GM12878 (cell line): ENCODE data around the gene TSKU. TPM values are rescaled to one million over a fixed set of nuclear protein-coding genes. Genes with fewer than 3 reads are reported as not detected.

ENCODE experiments used
- ATAC-seq: fragments of 200-7000 bp; cut with Tn5 transposase; 3 replicates; pipeline ENCODE4 v1.9.1; 2020; ENCODE audit warnings: mild to moderate bottlenecking, moderate library complexity
- BruUV-seq: library from RNA; stranded (reverse); fragments of 400-500 nt; replicated peaks from 2 replicates; lab custom pipeline; 2021; lab: Mats Ljungman, UMichigan
- CTCF ChIA-PET: fragments of 300-600 bp; sonication (Branson Sonifier 250); formaldehyde crosslinking; extraction: SDS; loops from one replicate; lab custom pipeline; 2021; ENCODE audit warnings: inconsistent platforms; lab: Yijun Ruan, JAX
- POLR2A ChIA-PET: fragments of 350-600 bp; formaldehyde crosslinking; extraction: SDS; loops from one replicate; lab custom pipeline; 2021; ENCODE audit warnings: inconsistent platforms; lab: Charles Lee
- RAD21 ChIA-PET: fragments of 300-600 bp; sonication (Branson Sonifier 250); formaldehyde crosslinking; loops from one replicate; lab custom pipeline; 2023; ENCODE audit warnings: antibody characterized with exemption; ENCODE audit not compliant: unreplicated experiment; lab: Charles Lee
- SMC1A ChIA-PET: fragments of 300-600 bp; sonication (Branson Sonifier 250); formaldehyde crosslinking; loops from one replicate; lab custom pipeline; 2023; ENCODE audit not compliant: unreplicated experiment, uncharacterized antibody; lab: Charles Lee
- DNase-seq: peaks from one replicate; pipeline ENCODE4 v3.0.0-alpha.2; 2011; ENCODE audit warnings: low read depth, low spot score
- FAIRE-seq: peaks from 3 replicates; lab custom pipeline; 2011; peaks lifted over from hg19 to GRCh38; lab: Jason Lieb, UNC
- H2AFZ ChIP-seq: 2 replicates; pipeline ENCODE4 v1.6.0; 2011; ENCODE audit warnings: low read depth, low read length, control low read depth; ENCODE audit not compliant: control insufficient read depth
- H3K27ac ChIP-seq: 2 replicates; pipeline ENCODE4 v1.5.1; 2011; ENCODE audit warnings: control low read depth; ENCODE audit not compliant: control insufficient read depth, insufficient read depth
- H3K27me3 ChIP-seq, 2 experiments: replicated peaks in 1 of 2; 2 replicates each; pipeline versions ENCODE4 v1.6.0 to v1.6.1; 2011; ENCODE audit warnings: low read length in 1 of 2; ENCODE audit not compliant: control insufficient read depth in 2 of 2, insufficient read depth in 2 of 2
- H3K36me3 ChIP-seq, 2 experiments: 2 replicates each; pipeline ENCODE4 v1.5.1; 2011; ENCODE audit warnings: low read length in 1 of 2; ENCODE audit not compliant: control insufficient read depth in 2 of 2, insufficient read depth in 2 of 2
- H3K4me1 ChIP-seq: 2 replicates; pipeline ENCODE4 v1.6.1; 2011; ENCODE audit warnings: mild to moderate bottlenecking, low read length, moderate library complexity, mixed read lengths; ENCODE audit not compliant: control insufficient read depth, insufficient read depth
- H3K4me2 ChIP-seq: 2 replicates; pipeline ENCODE4 v1.6.0; 2011; ENCODE audit warnings: control low read depth; ENCODE audit not compliant: control insufficient read depth, insufficient read depth
- H3K4me3 ChIP-seq: fragments of 200-600 bp; sonication (generic); 2 replicates; pipeline ENCODE4 v1.5.1; 2016
- H3K79me2 ChIP-seq: 2 replicates; pipeline ENCODE4 v1.6.0; 2011; ENCODE audit warnings: low read length; ENCODE audit not compliant: control insufficient read depth, insufficient read depth
- H3K9ac ChIP-seq: 2 replicates; pipeline ENCODE4 v1.8.0; 2011; ENCODE audit warnings: low read length, control low read depth, mixed read lengths; ENCODE audit not compliant: control insufficient read depth, insufficient read depth
- H3K9me3 ChIP-seq: replicated peaks from 3 replicates; pipeline ENCODE4 v1.5.1; 2011; ENCODE audit warnings: mild to moderate bottlenecking, low read length; ENCODE audit not compliant: control insufficient read depth, insufficient read depth
- H4K20me1 ChIP-seq: 2 replicates; pipeline ENCODE4 v1.6.0; 2011; ENCODE audit not compliant: control insufficient read depth, insufficient read depth
- CHD2 ChIP-seq: IDR thresholded peaks from 2 replicates; pipeline ENCODE4 v1.6.1; 2011; ENCODE audit warnings: low read depth, low read length, improper control_type of control experiment, borderline replicate concordance
- CUX1 ChIP-seq: IDR thresholded peaks from 2 replicates; pipeline ENCODE4 v1.6.1; 2012; ENCODE audit warnings: improper control_type of control experiment, low read depth, low read length; ENCODE audit not compliant: insufficient replicate concordance
- E4F1 ChIP-seq: fragments of 450-650 bp; IDR thresholded peaks from 2 replicates; pipeline ENCODE4 v1.6.1; 2018; ENCODE audit warnings: borderline replicate concordance, mild to moderate bottlenecking; ENCODE audit not compliant: partially characterized antibody
- IKZF2 ChIP-seq, 2 experiments: fragments of 450-650 bp; IDR thresholded peaks; 2 replicates each; pipeline ENCODE4 v1.6.1; 2017; ENCODE audit warnings: mild to moderate bottlenecking in 2 of 2, moderate library complexity in 2 of 2
- MYC ChIP-seq: IDR thresholded peaks from 2 replicates; pipeline ENCODE4 v1.6.1; 2011; ENCODE audit warnings: mild to moderate bottlenecking, low read length, moderate library complexity, inconsistent platforms; ENCODE audit not compliant: insufficient read depth, insufficient replicate concordance, insufficient read length, severe bottlenecking
- NFYA ChIP-seq: IDR thresholded peaks from 2 replicates; pipeline ENCODE4 v1.6.1; 2011; ENCODE audit warnings: low read depth, mild to moderate bottlenecking, low read length, improper control_type of control experiment, borderline replicate concordance
- NFYB ChIP-seq: IDR thresholded peaks from 2 replicates; pipeline ENCODE4 v1.6.1; 2011; ENCODE audit warnings: low read depth, mild to moderate bottlenecking, low read length, improper control_type of control experiment, moderate library complexity; ENCODE audit not compliant: insufficient read depth
- SRF ChIP-seq, 2 experiments: IDR thresholded peaks; 2 replicates each; pipeline ENCODE4 v1.6.1; 2011; ENCODE audit warnings: low read depth in 2 of 2, low read length in 2 of 2, mild to moderate bottlenecking in 1 of 2, moderate library complexity in 1 of 2
- ZBTB40 ChIP-seq: fragments of 450-650 bp; IDR thresholded peaks from 2 replicates; pipeline ENCODE4 v1.6.1; 2016; ENCODE audit warnings: mild to moderate bottlenecking, moderate library complexity, borderline replicate concordance
- ZNF207 ChIP-seq: fragments of 450-650 bp; IDR thresholded peaks from 2 replicates; pipeline ENCODE4 v1.6.1; 2014; ENCODE audit warnings: antibody characterized with exemption, mild to moderate bottlenecking, borderline replicate concordance
- WGBS: methylation state at CpG from one replicate; pipeline ENCODE4 v1.1.6; 2016; ENCODE audit warnings: low lambda C conversion rate; ENCODE audit not compliant: insufficient replicate concordance, insufficient coverage; ENCODE audit errors: missing lambda C conversion rate; 5-methylcytosine and 5-hydroxymethylcytosine counted together
- in situ Hi-C: fragments of 300-500 bp; cut with MboI; formaldehyde crosslinking; loops from 9 replicates; pipeline ENCODE4 v1.14.3; 2018; ENCODE audit warnings: mixed read lengths
- intact Hi-C: fragments of 100-400 bp; cut with micrococcal nuclease; formaldehyde crosslinking; loops from one replicate; pipeline ENCODE4 v1.14.2; 2022; ENCODE audit not compliant: unreplicated experiment
- polyA plus RNA-seq, 11 experiments: library from polyadenylated mRNA; depleted of rRNA in 4 of 11; unstranded in 6 of 11; stranded (reverse) in 5 of 11; fragments of >200 nt; fragmentation: Nextera tagmentation in 4 of 11; fragmentation: Illumina TruSeq in 1 of 11; extraction: Ambion mirVana in 4 of 11; extraction: Trizol in 1 of 11; gene quantifications; 1 replicate in 1 of 11; 2 replicates in 10 of 11; pipeline versions ENCODE4 v1.2.1 to v1.2.3, GENCODE V29; 2011 to 2016; ENCODE audit warnings: inconsistent platforms in 2 of 11, missing spikeins in 2 of 11, low read depth in 1 of 11
- total RNA-seq, 4 experiments: library from RNA; depleted of rRNA in 3 of 4; stranded (reverse); fragments of >200 nt in 3 of 4; fragmentation: Illumina TruSeq in 1 of 4; extraction: Trizol in 1 of 4; gene quantifications; 2 replicates each; pipeline versions ENCODE4 v1.2.1 to v1.2.3, GENCODE V29; 2013 to 2021

TSKU gene
- total and polyA plus RNA-seq, 10 of the 15 experiments (the other 5 are each of a cell fraction or from before 2014, with no cell fraction given) = 0.04 to 1.5 (median 0.62) TPM

- ChIA-PET RAD21 (no interaction called here), POLR2A (no interaction called here), CTCF (interaction anchor here (0.9 to 9.6 kb wide), 4 partner anchors 11 to 288 kb away, joined by 3 to 120 read pairs (median 20); no protein-coding TSS in a partner anchor), SMC1A (interaction anchor here (1.2 to 1.8 kb wide), 3 partner anchors 9 to 117 kb away, joined by 3 to 7 read pairs (median 4); no protein-coding TSS in a partner anchor)
- no peak overlapping the region for H3K4me3 ChIP-seq
- TF ChIP-seq MYC (no peak), IKZF2 (IDR thresholded peaks at IDR 0.05) (no peak), ZNF207 (no peak), CHD2 (no peak), NFYA (no peak), ZBTB40 (no peak), NFYB (no peak), E4F1 (no peak), CUX1 (no peak), SRF (IDR thresholded peaks at IDR 0.05; ENCODE audit: low read depth in 2 of 2, low read length in 2 of 2) (no peak)
- no peak overlapping the region for H3K27ac ChIP-seq
- ATAC-seq = no peak
- no peak for DNase-seq
- no peaks in the 10 kb centered on the region for H3K36me3 ChIP-seq
- H3K79me2 ChIP-seq = no peaks in the 10 kb centered on the region
- no peaks in the 10 kb centered on the region; the same call in 1 of the 2 replicates for H3K4me1 ChIP-seq
- no peaks in the 10 kb centered on the region for H4K20me1 ChIP-seq
- FAIRE-seq = no peak
- peaks cover 0 to 2% of the 10 kb centered on the region in 2 experiments; a peak in 1 of 4 replicates for H3K27me3 ChIP-seq
- 2% methylated on average over 3 of the region's 3 CpGs for WGBS
- intact Hi-C loops (loop anchor here (1.0 kb wide), 1 partner anchor 69 kb away; no protein-coding TSS in a partner anchor), in situ Hi-C loops (no loop called here)
- H2AFZ ChIP-seq = no peak overlapping the region
- no peak overlapping the region for H3K4me2 ChIP-seq
- no peaks in the 10 kb centered on the region for H3K9me3 ChIP-seq
- no peak overlapping the region for H3K9ac ChIP-seq
- no TSS peak for BruUV-seq
Measured at GRCh38 chr11:76803023-76803422, 19.9 kb downstream of the TSKU start.
